Glutamatergic neuron (in vitro differentiated cells): Measurements from ENCODE around the gene CBLB. TPM values are rescaled to one million over a fixed set of nuclear protein-coding genes. Genes with fewer than 3 reads are reported as not detected.

Experiments used
- DNase-seq: peaks from one replicate; pipeline ENCODE4 v3.0.0; 2022
- H3K27ac Mint-ChIP-seq: one replicate; pipeline ENCODE4 v1.8.0; 2020; ENCODE audit warnings: mild to moderate bottlenecking, mixed read lengths, inconsistent platforms; ENCODE audit not compliant: unreplicated experiment
- H3K27me3 Mint-ChIP-seq: one replicate; pipeline ENCODE4 v1.8.0; 2020; ENCODE audit warnings: mild to moderate bottlenecking, moderate library complexity, mixed read lengths, inconsistent platforms; ENCODE audit not compliant: unreplicated experiment
- H3K36me3 Mint-ChIP-seq: one replicate; pipeline ENCODE4 v1.8.0; 2020; ENCODE audit warnings: mild to moderate bottlenecking, mixed read lengths, inconsistent platforms; ENCODE audit not compliant: unreplicated experiment
- H3K4me1 Mint-ChIP-seq: one replicate; pipeline ENCODE4 v1.8.0; 2020; ENCODE audit warnings: mild to moderate bottlenecking, low read depth, mixed read lengths, inconsistent platforms; ENCODE audit not compliant: unreplicated experiment
- H3K4me3 Mint-ChIP-seq: one replicate; pipeline ENCODE4 v1.8.0; 2020; ENCODE audit warnings: mild to moderate bottlenecking, mixed read lengths, inconsistent platforms; ENCODE audit not compliant: unreplicated experiment
- H3K9me3 Mint-ChIP-seq: one replicate; pipeline ENCODE4 v1.8.0; 2020; ENCODE audit warnings: mild to moderate bottlenecking, moderate library complexity, mixed read lengths, inconsistent platforms; ENCODE audit not compliant: unreplicated experiment
- total RNA-seq: library from RNA; stranded (reverse); fragmentation: NEBNext Ultra II Directional; extraction: Animal tissue kit (Norgen Biotek cat#: 25700); gene quantifications from one replicate; pipeline ENCODE4 v1.2.1, GENCODE V29; 2021; ENCODE audit not compliant: unreplicated experiment
- TF ChIP-seq, protein P1 (sequence below): fragments of 200-600 bp; sonication (generic); IDR thresholded peaks from one replicate; pipeline ENCODE4 v1.5.0; 2021; ENCODE audit not compliant: partially characterized antibody, unreplicated experiment

The CBLB gene
- total RNA-seq, 1 donor from 2014 or later = 269 TPM

DNA sequence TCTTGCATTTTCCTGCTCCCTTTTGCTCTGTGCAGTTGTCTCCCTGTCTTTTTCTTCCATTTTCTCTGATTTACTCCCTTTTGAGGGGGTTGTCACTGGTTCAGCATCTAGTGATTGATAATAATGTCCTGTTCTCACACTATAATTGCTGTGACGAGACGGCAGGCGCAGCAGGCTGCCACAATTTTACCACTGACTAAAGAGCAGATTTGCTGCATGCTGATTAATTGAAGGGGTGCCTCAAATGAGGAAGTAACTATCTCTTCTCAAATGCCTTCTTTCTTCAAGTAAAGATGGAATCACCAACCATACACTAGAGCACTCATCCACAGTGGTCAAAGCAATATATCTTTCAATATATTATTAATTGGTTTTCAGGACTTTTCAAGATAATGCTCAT, 219.3 kb downstream of the CBLB start:
- no peaks in the 10 kb centered on the region for H3K36me3 Mint-ChIP-seq
- H3K4me1 Mint-ChIP-seq = peaks cover 2% of the 10 kb centered on the region
- DNase-seq = no peak
- no peaks in the 10 kb centered on the region for H3K9me3 Mint-ChIP-seq
- peaks cover 2% of the 10 kb centered on the region for H3K27me3 Mint-ChIP-seq
- TF ChIP-seq, protein P1, sequence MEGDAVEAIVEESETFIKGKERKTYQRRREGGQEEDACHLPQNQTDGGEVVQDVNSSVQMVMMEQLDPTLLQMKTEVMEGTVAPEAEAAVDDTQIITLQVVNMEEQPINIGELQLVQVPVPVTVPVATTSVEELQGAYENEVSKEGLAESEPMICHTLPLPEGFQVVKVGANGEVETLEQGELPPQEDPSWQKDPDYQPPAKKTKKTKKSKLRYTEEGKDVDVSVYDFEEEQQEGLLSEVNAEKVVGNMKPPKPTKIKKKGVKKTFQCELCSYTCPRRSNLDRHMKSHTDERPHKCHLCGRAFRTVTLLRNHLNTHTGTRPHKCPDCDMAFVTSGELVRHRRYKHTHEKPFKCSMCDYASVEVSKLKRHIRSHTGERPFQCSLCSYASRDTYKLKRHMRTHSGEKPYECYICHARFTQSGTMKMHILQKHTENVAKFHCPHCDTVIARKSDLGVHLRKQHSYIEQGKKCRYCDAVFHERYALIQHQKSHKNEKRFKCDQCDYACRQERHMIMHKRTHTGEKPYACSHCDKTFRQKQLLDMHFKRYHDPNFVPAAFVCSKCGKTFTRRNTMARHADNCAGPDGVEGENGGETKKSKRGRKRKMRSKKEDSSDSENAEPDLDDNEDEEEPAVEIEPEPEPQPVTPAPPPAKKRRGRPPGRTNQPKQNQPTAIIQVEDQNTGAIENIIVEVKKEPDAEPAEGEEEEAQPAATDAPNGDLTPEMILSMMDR = no peak
- no peak overlapping the region for H3K4me3 Mint-ChIP-seq
- no peak overlapping the region for H3K27ac Mint-ChIP-seq

DNA sequence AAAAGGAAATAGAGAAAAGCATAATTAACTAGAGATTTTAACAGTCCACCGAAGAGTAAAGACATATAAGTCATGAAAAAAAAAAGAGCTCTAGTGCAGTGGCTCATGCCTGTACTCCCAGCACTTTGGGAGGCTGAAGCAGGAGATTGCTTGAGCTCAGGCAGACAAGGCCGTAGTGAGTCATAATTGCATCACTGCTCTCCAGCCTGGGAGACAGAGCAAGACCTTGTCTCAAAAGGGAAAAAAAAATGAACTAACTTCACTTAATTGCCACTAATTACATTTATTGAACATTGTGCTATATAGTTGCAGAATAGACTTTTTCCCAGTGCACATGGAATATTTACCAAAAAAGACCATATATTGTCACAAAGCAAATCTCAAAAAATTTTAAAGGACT, 221.8 kb downstream of the CBLB start:
- Mint-ChIP-seq H3K36me3 (no peaks in the 10 kb centered on the region), H3K9me3 (no peaks in the 10 kb centered on the region), H3K4me1 (no peaks in the 10 kb centered on the region), H3K27ac (no peak overlapping the region), H3K27me3 (peaks cover 2% of the 10 kb centered on the region), H3K4me3 (no peak overlapping the region)
- TF ChIP-seq, protein P1 = no peak
- no peak for DNase-seq

DNA sequence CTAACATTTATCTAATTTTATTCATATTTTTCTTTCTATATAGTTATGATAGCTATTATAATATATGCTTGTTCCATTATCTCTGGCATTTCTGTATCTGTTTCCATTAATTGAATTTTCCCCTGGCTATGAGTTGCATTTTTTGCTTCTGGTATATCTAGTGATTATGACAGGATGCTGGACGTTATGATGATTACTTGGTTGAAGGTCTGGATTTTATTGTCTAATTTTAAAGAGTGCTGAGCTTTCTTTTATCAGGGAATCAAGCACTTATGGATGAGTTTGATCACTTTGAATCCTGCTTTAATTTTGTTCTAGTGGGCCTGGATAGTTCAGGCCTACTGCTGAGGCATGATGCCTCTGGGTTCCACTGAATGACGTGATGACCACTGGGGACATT, 229.7 kb downstream of the CBLB start:
- no peak overlapping the region for H3K4me3 Mint-ChIP-seq
- DNase-seq = no peak
- no peaks in the 10 kb centered on the region for H3K27me3 Mint-ChIP-seq
- H3K36me3 Mint-ChIP-seq = no peaks in the 10 kb centered on the region
- no peaks in the 10 kb centered on the region for H3K9me3 Mint-ChIP-seq
- TF ChIP-seq, protein P1 = no peak
- no peaks in the 10 kb centered on the region for H3K4me1 Mint-ChIP-seq
- H3K27ac Mint-ChIP-seq = no peak overlapping the region

DNA sequence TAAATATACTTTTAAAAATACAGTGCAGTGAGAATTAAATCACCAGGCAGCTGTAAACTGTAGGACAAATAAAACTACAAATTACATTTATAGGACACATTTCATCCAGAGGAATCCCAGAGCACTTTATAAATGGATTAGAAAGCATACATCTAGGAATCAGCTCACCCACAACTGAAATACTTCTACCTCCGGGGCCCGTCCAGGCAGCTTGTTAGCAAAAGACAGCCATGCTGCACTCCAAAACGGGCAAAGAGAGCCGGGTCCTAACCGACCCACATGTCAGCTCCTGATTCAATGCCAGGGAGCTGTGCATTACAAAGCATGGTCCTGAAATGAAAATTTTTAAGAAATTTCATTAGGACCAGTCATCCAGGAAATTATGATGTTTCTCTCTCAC, 234.1 kb downstream of the CBLB start:
- H3K36me3 Mint-ChIP-seq = no peaks in the 10 kb centered on the region
- no peaks in the 10 kb centered on the region for H3K27me3 Mint-ChIP-seq
- H3K9me3 Mint-ChIP-seq = no peaks in the 10 kb centered on the region
- H3K4me3 Mint-ChIP-seq = no peak overlapping the region
- TF ChIP-seq, protein P1 = no peak
- DNase-seq = no peak
- H3K4me1 Mint-ChIP-seq = no peaks in the 10 kb centered on the region
- no peak overlapping the region for H3K27ac Mint-ChIP-seq

DNA sequence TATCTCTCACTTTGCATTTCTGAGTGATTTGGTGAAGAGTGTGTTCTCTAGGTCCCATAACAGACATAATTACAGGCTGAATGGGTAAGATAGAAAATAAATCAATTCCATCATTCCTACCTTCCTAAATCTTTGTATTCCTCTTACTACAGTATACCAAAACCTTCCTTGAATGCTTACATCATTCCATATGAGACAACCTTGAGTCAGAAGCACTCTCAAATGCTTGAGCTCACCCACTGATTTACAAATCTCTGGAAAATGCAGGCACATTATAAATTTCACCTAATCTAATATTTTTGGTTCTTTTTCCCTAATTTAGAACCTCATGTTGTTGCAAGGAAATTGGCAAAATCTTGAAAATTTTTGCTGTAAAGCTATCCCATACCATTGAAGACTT, 239.1 kb downstream of the CBLB start:
- Mint-ChIP-seq H3K27me3 (no peaks in the 10 kb centered on the region), H3K36me3 (no peaks in the 10 kb centered on the region), H3K4me1 (no peaks in the 10 kb centered on the region), H3K27ac (no peak overlapping the region), H3K9me3 (no peaks in the 10 kb centered on the region), H3K4me3 (no peak overlapping the region)
- TF ChIP-seq, protein P1 = no peak
- no peak for DNase-seq
